PFSK-1 (cell line): ENCODE results near the gene DNAJA3.

ENCODE experiments used
- FOXP2 ChIP-seq: optimal IDR thresholded peaks from 2 replicates; pipeline ENCODE3; 2011; ENCODE audit warnings: borderline replicate concordance, control low read depth, inconsistent platforms; ENCODE audit not compliant: insufficient read depth; ENCODE audit errors: extremely low read length, extremely low read depth
- POLR2AphosphoS5 ChIP-seq: IDR thresholded peaks from 2 replicates; pipeline ENCODE4 v1.6.1; 2012; ENCODE audit warnings: low read depth, mild to moderate bottlenecking, control low read depth, low read length, moderate library complexity
- REST ChIP-seq, 2 experiments: IDR thresholded peaks; 2 replicates each; pipeline versions ENCODE4 v1.6.1 to v1.8.0; 2011 to 2012; ENCODE audit warnings: low read depth in 2 of 2, low read length in 2 of 2, control low read depth in 1 of 2, inconsistent platforms in 1 of 2, mild to moderate bottlenecking in 1 of 2, moderate library complexity in 1 of 2; ENCODE audit not compliant: insufficient read depth in 1 of 2
- SIN3A ChIP-seq: IDR thresholded peaks from 2 replicates; pipeline ENCODE4 v1.6.1; 2012; ENCODE audit warnings: mild to moderate bottlenecking, low read length, moderate library complexity, borderline replicate concordance; ENCODE audit not compliant: insufficient read depth
- TAF1 ChIP-seq: IDR thresholded peaks from 2 replicates; pipeline ENCODE4 v1.6.1; 2012; ENCODE audit warnings: low read length, control low read depth, borderline replicate concordance; ENCODE audit not compliant: insufficient read depth

Gene DNAJA3

GRCh38 chr16:4416200-4417032 is 9.3 kb upstream of the DNAJA3 start, which contains the start of gene CORO7:
TSS of gene CORO7 (minus strand) at chr16:4416596. CDS start at chr16:4416518, 78 bp downstream.
- TF ChIP-seq SIN3A: no peak
- TF ChIP-seq POLR2AphosphoS5: no peak; the same call in 1 of the 2 replicates
- no peak for TF ChIP-seq REST (IDR thresholded peaks at IDR 0.05; ENCODE audit: insufficient read depth in 1 of 2, low read depth in 2 of 2, low read length in 2 of 2)
- peak; percentile 23 for TF ChIP-seq FOXP2

GRCh38 chr16:4419402-4419959 is 6.2 kb upstream of the DNAJA3 start:
- TF ChIP-seq REST (IDR thresholded peaks at IDR 0.05; ENCODE audit: insufficient read depth in 1 of 2, low read depth in 2 of 2, low read length in 2 of 2) (no peak), FOXP2 (no peak), SIN3A (no peak), TAF1 (no peak), POLR2AphosphoS5 (no peak)

- TF ChIP-seq FOXP2: no peak
- TF ChIP-seq POLR2AphosphoS5: no peak
- no peak for TF ChIP-seq TAF1
- no peak for TF ChIP-seq SIN3A
- TF ChIP-seq REST (IDR thresholded peaks at IDR 0.05; ENCODE audit: insufficient read depth in 1 of 2, low read depth in 2 of 2, low read length in 2 of 2): no peak
Observed at GRCh38 chr16:4420505-4421105, 5.1 kb upstream of the DNAJA3 start.

- TF ChIP-seq REST (IDR thresholded peaks at IDR 0.05; ENCODE audit: insufficient read depth in 1 of 2, low read depth in 2 of 2, low read length in 2 of 2): no peak
- no peak for TF ChIP-seq FOXP2
- no peak for TF ChIP-seq TAF1
- TF ChIP-seq SIN3A: no peak
- no peak for TF ChIP-seq POLR2AphosphoS5
Observed at GRCh38 chr16:4426021-4426684, 485 bp downstream of the DNAJA3 start.
